OCI-LY7 (cell line): ENCODE measurements around the gene CALY. TPM values are rescaled to one million over a fixed set of nuclear protein-coding genes. Genes with fewer than 3 reads are reported as not detected.
A peak's percentile ranks its signal among the peaks of the same experiment; 100 is the strongest.

ENCODE experiments used
- BruUV-seq: library from RNA; stranded (reverse); fragments of 400-500 nt; replicated peaks from 2 replicates; lab custom pipeline; 2021; lab: Mats Ljungman, UMichigan
- CTCF ChIA-PET: fragments of 300-600 bp; sonication (Branson Sonifier 250); formaldehyde crosslinking; loops from one replicate; lab custom pipeline; 2022; ENCODE audit warnings: antibody characterized with exemption; ENCODE audit not compliant: unreplicated experiment; lab: Charles Lee
- POLR2A ChIA-PET: fragments of 300-600 bp; sonication (Branson Sonifier 250); formaldehyde crosslinking; loops from one replicate; lab custom pipeline; 2022; ENCODE audit warnings: antibody characterized with exemption; lab: Charles Lee
- DNase-seq: peaks from one replicate; pipeline ENCODE4 v3.0.0-alpha.2; 2015; ENCODE audit warnings: low spot score
- H2AFZ ChIP-seq: fragments of 200-600 bp; sonication (generic), shearing (Covaris generic); 2 replicates; pipeline ENCODE4 v1.6.1; 2014; ENCODE audit warnings: mild to moderate bottlenecking, antibody characterized with exemption, low read length, moderate library complexity
- H3K27ac ChIP-seq: fragments of 200-600 bp; sonication (generic); 2 replicates; pipeline ENCODE4 v1.5.1; 2014; ENCODE audit warnings: mixed run types, low read depth, mild to moderate bottlenecking, moderate library complexity, low read length, inconsistent platforms; ENCODE audit not compliant: poor library complexity, severe bottlenecking
- H3K36me3 ChIP-seq: fragments of 200-600 bp; sonication (generic); 2 replicates; pipeline ENCODE4 v1.6.1; 2014; ENCODE audit warnings: mild to moderate bottlenecking, antibody characterized with exemption, low read length, moderate library complexity, mixed read lengths; ENCODE audit not compliant: insufficient read depth
- H3K4me1 ChIP-seq: fragments of 200-600 bp; sonication (generic); 2 replicates; pipeline ENCODE4 v1.5.1; 2014; ENCODE audit warnings: mild to moderate bottlenecking, low read length; ENCODE audit not compliant: insufficient read depth, poor library complexity, severe bottlenecking
- H3K4me2 ChIP-seq: fragments of 200-600 bp; sonication (generic); 2 replicates; pipeline ENCODE4 v1.6.1; 2014; ENCODE audit warnings: mild to moderate bottlenecking, low read length
- H3K4me3 ChIP-seq: fragments of 200-600 bp; sonication (generic); 2 replicates; pipeline ENCODE4 v1.5.1; 2014; ENCODE audit warnings: mild to moderate bottlenecking, low read depth, low read length; ENCODE audit not compliant: poor library complexity, severe bottlenecking
- H3K79me2 ChIP-seq: fragments of 200-600 bp; sonication (generic); 2 replicates; pipeline ENCODE4 v1.6.1; 2016; ENCODE audit warnings: low read depth, mild to moderate bottlenecking, low read length, moderate library complexity, mixed read lengths; ENCODE audit not compliant: insufficient read depth
- H3K9me2 ChIP-seq: fragments of 200-600 bp; sonication (generic); 2 replicates; pipeline ENCODE4 v1.6.1; 2016; ENCODE audit warnings: mild to moderate bottlenecking, low read length, mixed read lengths; ENCODE audit not compliant: insufficient read depth
- H3K9me3 ChIP-seq: fragments of 200-600 bp; sonication (generic); 2 replicates; pipeline ENCODE4 v1.6.1; 2014; ENCODE audit warnings: mild to moderate bottlenecking, mixed run types, low read length, mixed read lengths
- H4K20me1 ChIP-seq: fragments of 200-600 bp; sonication (generic); 2 replicates; pipeline ENCODE4 v1.6.1; 2014; ENCODE audit warnings: mild to moderate bottlenecking, antibody characterized with exemption, low read length, moderate library complexity, mixed read lengths; ENCODE audit not compliant: insufficient read depth
- CTCF ChIP-seq: fragments of 200-600 bp; sonication (generic); conservative IDR thresholded peaks from 2 replicates; pipeline ENCODE4 v1.5.1; 2014; ENCODE audit warnings: mild to moderate bottlenecking, antibody characterized with exemption, low read length, moderate library complexity, mixed read lengths
- EZH2phosphoT487 ChIP-seq: fragments of 200-600 bp; sonication (generic); IDR thresholded peaks from 2 replicates; pipeline ENCODE4 v1.6.1; 2018; ENCODE audit warnings: low read depth, borderline replicate concordance, mild to moderate bottlenecking, mixed run types, antibody characterized with exemption, low read length, moderate library complexity, mixed read lengths
- intact Hi-C: fragments of 100-400 bp; cut with micrococcal nuclease; formaldehyde crosslinking; loops from one replicate; pipeline ENCODE4 v1.10.0; 2022; ENCODE audit not compliant: unreplicated experiment
- total RNA-seq, 2 experiments: library from RNA; depleted of rRNA in 1 of 2; stranded (reverse); fragments of >200 nt in 1 of 2; shearing (Covaris generic) in 1 of 2; gene quantifications; 2 replicates each; pipeline ENCODE4 v1.2.3, GENCODE V29; 2014 to 2022

The CALY gene
- total RNA-seq, 2 experiments from 2014 or later: not detected

- H3K27ac ChIP-seq: no peak overlapping the region
Measured at GRCh38 chr10:133379801-133380666, 43.3 kb upstream of the CALY start.

GRCh38 chr10:133379152-133379800 is 42.6 kb upstream of the CALY start, which contains the start of gene PAOX:
Gene PAOX (plus strand): TSS chr10:133379262. CDS start chr10:133379317, 55 bp downstream.
- BruUV-seq: no TSS peak
- H4K20me1 ChIP-seq: no peaks in the 10 kb centered on the region
- no peaks in the 10 kb centered on the region for H3K9me2 ChIP-seq
- H3K36me3 ChIP-seq: no peaks in the 10 kb centered on the region
- peak; percentile 43 for DNase-seq
- peaks cover 23% of the 10 kb centered on the region for H3K4me1 ChIP-seq
- H3K27ac ChIP-seq: no peak within 1 kb of the TSS
- TF ChIP-seq EZH2phosphoT487: no peak
- no peak for TF ChIP-seq CTCF
- H3K9me3 ChIP-seq: no peaks in the 10 kb centered on the region
- no peaks in the 10 kb centered on the region for H3K79me2 ChIP-seq
- peak within 1 kb of the TSS; percentile 98 for H3K4me2 ChIP-seq
- POLR2A ChIA-PET: no interaction called here
- peak within 1 kb of the TSS; percentile 67 for H3K4me3 ChIP-seq
- H2AFZ ChIP-seq: peak within 1 kb of the TSS; percentile 80
- CTCF ChIA-PET: interaction anchor here (0.6 kb wide), 1 partner anchor 11 kb away, joined by 3 read pairs; no protein-coding TSS in a partner anchor
- intact Hi-C loops: no loop called here

More at GRCh38 chr10:133379801-133380666, 43.3 kb upstream of the CALY start:
- Histone ChIP-seq H3K36me3 (no peaks in the 10 kb centered on the region), H4K20me1 (no peaks in the 10 kb centered on the region), H3K4me1 (peaks cover 22% of the 10 kb centered on the region), H3K4me2 (peak overlapping the region; percentile 69; the same call in 1 of the 2 replicates), H3K9me3 (no peaks in the 10 kb centered on the region), H3K9me2 (no peaks in the 10 kb centered on the region), H3K4me3 (no peak overlapping the region), H2AFZ (no peak overlapping the region), H3K79me2 (no peaks in the 10 kb centered on the region)
- intact Hi-C loops: no loop called here
- TF ChIP-seq EZH2phosphoT487 (no peak), CTCF (no peak)
- no peak for DNase-seq
- CTCF ChIA-PET: no interaction called here
- POLR2A ChIA-PET: no interaction called here
- no TSS peak for BruUV-seq
